ENCODE results near the gene CHCHD3. TPM values are rescaled to one million over a fixed set of nuclear protein-coding genes. Genes with fewer than 3 reads are reported as not detected.
"Not testable (repeated sequence)": the region's sequence is repeated elsewhere in the genome, so short reads cannot be mapped to it uniquely, and the experiment has no call there.

The CHCHD3 gene
- total RNA-seq, 1 donor from 2014 or later: 194 TPM

DNA sequence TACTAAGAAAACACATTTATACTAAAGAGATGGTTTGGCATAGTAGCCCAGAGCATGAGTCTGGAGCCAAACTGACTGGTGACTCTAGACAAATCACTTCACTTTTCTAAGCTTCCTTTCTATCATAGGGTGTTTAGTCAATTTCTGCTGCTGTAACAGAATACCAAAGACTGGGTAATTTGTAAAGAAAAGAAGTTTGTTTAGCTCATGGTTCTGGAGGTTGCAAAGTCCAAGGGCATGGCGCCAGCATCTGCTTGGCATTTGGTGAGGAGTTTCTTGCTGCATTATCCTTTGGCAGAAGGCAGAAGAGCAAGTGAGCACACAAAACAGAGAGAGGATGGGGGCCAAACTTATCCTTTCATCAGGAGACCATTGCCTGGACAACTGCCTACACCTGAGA, 146.3 kb downstream of the CHCHD3 start:
- DNase-seq (no peak), ATAC-seq (ENCODE audit: poor library complexity) (no peak)
- intact Hi-C loops (cut with DNase I): no loop called here

DNA sequence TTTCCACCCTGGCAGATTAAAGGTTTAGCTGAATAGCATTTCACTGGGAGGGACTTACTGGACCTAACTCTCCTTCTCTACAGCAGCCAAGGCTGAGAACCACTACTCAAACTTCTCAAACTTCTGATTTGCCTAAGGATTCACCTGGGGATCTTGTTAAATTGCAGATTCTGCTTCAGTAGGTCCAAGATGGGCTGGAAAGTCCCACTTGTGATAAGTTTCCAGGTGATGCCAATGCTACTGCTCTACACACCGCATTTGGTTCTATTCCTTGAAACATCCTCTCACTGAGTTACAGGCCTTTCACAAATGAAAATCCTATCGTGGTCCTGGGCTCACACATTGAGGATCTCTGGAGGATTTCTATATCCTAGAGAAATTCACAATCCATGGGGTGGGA, 147.9 kb downstream of the CHCHD3 start:
- ATAC-seq (ENCODE audit: poor library complexity): no peak
- intact Hi-C loops (cut with DNase I): no loop called here
- no peak for DNase-seq

DNA sequence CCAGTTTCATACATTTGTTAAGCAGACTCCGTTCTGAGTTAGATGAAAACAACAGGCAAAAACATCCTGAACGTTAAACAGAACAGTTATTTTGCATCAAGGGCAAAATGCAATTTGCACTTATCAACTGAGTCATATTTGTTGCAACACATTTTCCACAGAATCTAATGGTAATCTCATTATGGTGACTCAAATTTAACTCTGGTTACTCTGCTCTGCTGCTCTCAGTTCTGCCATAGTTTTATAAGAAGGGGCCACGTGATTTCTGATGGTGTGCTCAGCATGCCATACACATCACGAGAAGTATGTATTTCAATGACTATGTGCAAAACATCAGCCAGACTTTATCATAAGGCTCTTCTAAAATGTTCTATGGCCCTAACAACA, 148.8 kb downstream of the CHCHD3 start:
- peak; percentile 18 for ATAC-seq (ENCODE audit: poor library complexity)
- no peak for DNase-seq
- intact Hi-C loops (cut with DNase I): no loop called here

DNA sequence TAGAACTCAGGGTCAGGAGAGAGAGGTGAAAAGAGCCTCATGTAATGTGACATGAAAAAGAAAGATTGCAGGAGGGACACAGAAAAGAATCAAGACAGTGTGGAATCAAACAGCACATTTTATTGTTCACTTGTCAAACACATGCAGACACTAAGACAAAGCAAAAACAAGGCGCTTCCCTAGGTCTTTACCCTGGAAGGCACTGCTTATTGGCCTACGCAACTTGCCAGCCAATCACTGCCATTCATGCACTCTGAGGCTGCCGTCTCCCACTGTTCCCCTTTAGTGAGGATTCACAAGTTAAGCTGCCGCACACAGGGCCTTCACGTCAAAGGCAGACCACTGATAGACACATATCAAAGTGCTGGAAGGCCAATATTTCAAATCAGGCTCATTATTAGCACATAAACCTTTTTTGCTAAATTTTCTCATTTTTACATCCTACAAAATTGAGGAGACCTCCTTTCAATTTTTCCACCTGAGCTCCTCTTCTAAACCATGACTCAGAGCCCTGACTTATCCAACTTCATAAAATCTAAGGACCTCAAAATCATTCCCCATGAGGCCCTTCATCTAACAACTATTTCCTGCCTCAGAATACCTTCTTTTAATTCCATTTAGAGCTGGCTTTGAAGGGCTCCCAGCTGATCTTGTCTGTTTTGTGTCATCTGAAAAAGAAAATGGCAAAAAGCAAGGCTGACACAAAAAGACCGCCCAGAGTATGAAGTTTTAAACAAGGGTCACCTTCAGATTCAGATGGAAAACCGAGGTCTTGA, 149.4 kb downstream of the CHCHD3 start:
- DNase-seq: no peak
- intact Hi-C loops (cut with DNase I): no loop called here
- ATAC-seq (ENCODE audit: poor library complexity): no peak

DNA sequence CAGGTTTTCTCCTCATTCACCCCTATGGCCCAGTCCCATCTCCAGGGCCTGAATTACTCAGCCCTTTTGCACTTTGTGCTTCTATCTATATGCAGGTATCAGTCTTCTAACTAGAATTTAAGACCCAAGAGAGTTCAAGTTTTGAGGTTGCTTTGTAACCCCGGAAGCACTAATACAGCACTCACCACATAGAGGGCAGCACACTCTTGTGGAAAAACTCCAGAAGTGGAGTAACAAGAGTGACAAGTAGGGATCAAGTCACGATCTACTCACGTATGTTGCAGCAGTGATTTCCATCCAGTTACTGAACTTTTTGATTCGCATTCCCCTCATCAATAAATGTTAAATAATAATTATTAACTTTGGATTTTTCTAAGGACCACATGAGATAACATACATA, 151.0 kb downstream of the CHCHD3 start:
- intact Hi-C loops (cut with DNase I): no loop called here
- no peak for ATAC-seq (ENCODE audit: poor library complexity)
- no peak for DNase-seq

DNA sequence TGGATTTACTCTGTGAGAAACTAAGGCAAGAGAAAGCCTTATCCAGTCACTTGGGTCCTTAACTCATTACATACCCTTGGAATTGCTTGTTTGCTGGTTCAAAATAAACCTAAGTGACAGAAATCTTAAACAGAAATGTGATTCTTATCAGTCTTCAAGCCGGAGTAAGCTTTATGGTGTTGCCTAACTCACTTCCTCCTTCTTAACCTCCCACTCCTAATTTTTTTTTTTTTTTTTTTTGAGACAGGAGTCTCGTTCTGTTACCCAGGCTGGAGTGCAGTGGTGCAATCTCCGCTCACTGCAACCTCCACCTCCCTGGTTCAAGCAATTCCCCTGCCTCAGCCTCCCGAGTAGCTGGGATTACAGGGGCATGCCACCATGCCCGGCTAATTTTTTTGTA, 151.9 kb downstream of the CHCHD3 start:
- ATAC-seq (ENCODE audit: poor library complexity); DNase-seq; intact Hi-C loops (cut with DNase I): not testable (repeated sequence)

DNA sequence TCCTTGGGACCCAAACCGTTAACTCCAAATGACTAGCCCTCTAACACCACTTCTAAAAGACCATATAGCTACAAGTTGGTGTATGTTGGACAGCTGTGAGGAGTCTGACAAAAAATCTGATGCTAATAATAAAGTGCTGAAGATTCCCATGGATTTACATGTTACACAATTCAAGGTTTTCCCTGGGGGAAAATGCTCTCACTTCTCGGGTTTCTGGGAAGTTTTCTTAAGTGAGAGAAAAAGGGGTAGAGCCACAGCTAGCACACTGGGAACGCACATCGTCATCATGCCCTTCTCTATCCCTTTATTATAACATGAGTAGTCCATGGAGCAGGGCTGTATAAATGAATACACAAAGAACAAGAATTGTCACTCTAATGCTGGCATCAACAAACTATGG, 162.1 kb downstream of the CHCHD3 start:
- intact Hi-C loops (cut with DNase I): no loop called here
- DNase-seq (no peak), ATAC-seq (ENCODE audit: poor library complexity) (no peak)

DNA sequence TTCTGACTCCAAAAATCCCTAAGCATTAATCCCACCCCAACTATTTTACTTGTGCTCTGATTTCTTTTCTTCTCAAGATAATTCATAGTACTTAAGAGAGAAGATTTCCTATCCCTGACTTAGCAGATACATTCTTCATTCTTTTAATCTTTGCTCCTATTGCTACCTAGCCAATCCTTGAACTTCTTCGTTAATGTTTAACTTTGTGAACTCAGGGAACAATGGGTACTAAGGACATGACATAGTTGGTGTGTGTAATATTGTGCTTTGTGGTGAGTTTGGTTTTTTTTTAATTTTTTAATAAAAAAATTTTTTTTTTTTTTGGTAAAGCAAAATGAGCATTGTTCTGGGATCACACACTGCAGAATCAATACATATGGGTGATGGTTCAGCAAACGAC, 166.2 kb downstream of the CHCHD3 start:
- no peak for DNase-seq
- no peak for ATAC-seq (ENCODE audit: poor library complexity)
- intact Hi-C loops (cut with DNase I): no loop called here

DNA sequence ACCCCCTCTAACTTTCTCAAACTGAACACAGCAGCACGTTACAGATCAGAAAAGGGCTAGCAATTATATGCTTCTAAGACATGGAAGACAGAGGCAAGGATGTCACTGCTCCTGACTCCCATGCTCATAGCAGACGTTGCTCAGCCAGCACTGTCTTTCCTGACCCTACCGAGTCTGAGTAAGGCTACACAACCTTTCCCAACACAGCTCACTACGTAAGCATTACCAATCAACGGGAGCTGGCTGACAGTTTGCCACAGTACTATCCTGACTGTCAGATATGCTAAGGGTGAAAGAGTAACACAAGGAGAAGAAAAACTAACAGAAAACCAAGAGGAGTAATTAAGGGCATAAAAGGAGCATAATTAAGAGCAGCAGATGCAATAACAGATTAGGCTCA, 171.2 kb downstream of the CHCHD3 start:
- ATAC-seq (ENCODE audit: poor library complexity) (peak; percentile 66), DNase-seq (no peak)
- intact Hi-C loops (cut with DNase I): no loop called here

DNA sequence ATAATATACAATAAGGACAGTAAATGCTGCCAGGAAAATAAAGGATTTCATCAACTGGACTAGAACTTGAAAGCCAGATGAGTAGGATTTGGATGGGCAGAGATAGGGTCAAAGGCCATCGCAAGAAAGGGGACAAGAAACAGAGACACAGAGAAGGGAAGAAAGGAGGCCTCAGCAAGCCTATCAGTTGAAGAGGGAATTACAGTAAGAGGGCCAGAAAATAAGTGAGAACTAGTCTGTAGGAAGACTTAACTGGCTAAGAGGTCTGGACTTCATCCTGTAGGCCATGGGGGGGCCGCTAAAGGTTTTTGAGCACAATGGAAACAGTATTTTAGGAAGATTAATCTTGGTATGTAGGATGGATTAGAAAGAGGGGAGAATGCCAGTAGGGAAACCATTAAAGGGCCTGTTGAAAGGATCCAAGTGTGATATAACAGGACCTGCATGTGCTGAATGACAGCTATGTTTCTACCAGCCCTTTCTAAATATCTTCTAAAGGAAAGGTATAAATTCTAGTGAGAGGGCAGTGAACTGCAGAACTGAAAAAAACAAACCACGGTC, 174.4 kb downstream of the CHCHD3 start:
- no peak for DNase-seq
- ATAC-seq (ENCODE audit: poor library complexity): peak; percentile 46
- intact Hi-C loops (cut with DNase I): no loop called here

DNA sequence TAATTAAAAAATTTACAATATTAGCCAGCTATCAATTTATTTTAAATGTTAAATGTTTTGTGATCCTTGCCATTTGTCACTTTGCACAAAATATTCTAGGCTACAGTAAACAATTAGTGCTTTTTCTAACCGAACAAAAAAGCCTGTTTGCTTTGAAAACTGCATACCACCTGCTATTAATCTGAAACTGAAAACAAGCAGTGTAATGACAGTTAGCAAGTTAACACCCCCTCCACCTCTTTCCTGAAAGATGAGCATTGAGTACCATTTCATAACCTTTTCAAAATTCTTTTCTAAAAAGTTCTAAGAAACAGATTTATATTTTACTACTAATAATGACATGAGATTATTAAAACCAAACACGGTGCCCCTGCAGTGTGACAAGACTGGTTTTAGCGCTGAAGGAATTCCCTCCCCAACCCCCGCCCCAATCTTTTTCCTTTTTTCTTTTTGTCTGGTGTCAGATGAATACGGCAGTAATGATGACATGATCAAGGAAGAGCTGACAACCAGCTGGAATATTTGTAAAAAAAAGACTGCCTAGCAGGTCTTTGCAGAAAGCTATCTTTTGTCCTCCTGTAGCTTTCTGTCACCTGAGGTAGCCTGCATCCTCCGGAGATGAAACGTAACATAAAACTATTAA, 175.6 kb downstream of the CHCHD3 start:
- no peak for ATAC-seq (ENCODE audit: poor library complexity)
- DNase-seq: no peak
- intact Hi-C loops (cut with DNase I): no loop called here

DNA sequence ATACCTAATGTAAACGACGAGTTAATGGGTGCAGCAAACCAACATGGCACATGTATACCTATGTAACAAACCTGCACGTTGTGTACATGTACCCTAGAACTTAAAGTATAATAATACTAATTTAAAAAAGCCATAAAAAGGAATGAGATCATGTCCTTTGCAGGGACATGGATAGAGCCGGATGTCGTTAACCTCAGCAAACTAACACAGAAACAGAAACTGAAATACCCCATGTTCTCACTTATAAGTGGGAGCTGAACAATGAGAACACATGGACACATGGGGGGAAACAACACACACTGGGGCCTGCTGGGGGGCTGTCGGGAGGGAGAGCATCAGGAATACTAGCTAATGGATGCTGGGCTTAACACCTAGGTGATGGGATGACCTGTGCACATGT, 176.8 kb downstream of the CHCHD3 start:
- intact Hi-C loops (cut with DNase I); DNase-seq; ATAC-seq (ENCODE audit: poor library complexity): not testable (repeated sequence)

DNA sequence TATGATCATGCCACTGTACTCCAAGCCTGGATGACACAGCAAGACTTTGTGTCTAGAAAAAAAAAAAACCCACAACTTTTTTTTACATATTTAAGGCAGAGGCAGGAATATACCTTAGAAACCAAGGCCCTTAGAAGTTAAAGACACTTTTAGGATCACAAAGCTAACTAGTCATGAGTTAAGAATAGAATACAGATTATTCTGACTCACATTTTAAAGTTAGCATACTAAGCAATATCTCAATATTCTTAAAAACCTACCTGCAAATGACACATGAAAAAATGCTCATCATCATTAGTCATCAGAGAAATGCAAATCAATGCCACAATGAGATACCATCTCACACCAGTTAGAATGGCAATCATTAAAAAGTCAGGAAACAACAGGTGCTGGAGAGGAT, 177.7 kb downstream of the CHCHD3 start:
- intact Hi-C loops (cut with DNase I): no loop called here
- DNase-seq: no peak
- ATAC-seq (ENCODE audit: poor library complexity): no peak

DNA sequence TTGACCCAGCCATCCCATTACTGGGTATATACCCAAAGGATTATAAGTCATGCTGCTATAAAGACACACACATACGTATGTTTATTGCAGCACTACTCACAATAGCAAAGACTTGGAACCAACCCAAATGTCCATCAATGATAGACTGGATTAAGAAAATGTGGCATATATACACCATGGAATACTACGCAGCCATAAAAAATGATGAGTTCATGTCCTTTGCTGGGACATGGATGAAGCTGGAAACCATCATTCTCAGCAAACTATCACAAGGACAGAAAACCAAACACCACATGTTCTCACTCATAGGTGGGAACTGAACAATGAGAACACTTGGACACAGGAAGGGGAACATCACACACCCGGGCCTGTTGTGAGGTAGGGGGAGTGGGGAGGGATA, 179.6 kb downstream of the CHCHD3 start:
- intact Hi-C loops (cut with DNase I); ATAC-seq (ENCODE audit: poor library complexity); DNase-seq: not testable (repeated sequence)

DNA sequence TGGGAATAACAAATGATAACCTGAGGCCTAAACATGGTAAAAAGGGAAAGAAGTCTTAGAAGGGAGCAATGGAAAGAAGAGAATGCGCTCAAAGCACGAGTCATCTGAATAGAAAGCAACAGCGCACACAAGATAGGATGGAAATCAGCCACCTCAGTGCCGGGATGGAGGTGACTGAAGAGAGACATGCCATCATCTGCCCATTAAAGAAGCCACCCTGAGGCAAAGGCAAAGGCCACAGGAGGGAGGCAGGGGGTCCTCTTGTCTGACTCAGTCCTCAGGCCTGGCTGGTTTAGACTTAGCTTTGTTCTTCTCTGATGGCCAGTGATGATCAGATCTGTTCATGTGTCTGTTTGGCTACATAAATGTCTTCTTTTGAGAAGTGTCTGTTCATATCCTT, 180.6 kb downstream of the CHCHD3 start:
- DNase-seq (no peak), ATAC-seq (ENCODE audit: poor library complexity) (no peak)
- intact Hi-C loops (cut with DNase I): no loop called here

DNA sequence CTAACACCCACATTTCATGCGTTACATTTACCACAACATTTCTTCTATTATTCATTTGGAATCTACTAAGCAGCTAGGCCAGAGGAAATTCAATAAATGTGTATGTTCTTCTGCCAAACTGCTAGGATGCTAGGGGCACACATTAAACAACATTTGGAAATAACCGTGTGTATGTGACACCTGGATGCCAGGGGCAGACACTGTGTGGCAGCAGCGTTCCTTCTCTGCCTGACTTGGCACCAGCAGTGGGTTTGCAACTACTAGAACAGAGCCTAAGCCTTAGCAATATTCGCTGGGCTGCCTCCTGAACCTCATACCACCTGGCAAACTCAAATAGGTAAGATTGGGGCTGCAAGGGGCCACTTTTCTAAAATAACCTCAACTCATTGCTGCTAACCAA, 182.1 kb downstream of the CHCHD3 start:
- no peak for DNase-seq
- no peak for ATAC-seq (ENCODE audit: poor library complexity)
- intact Hi-C loops (cut with DNase I): no loop called here

DNA sequence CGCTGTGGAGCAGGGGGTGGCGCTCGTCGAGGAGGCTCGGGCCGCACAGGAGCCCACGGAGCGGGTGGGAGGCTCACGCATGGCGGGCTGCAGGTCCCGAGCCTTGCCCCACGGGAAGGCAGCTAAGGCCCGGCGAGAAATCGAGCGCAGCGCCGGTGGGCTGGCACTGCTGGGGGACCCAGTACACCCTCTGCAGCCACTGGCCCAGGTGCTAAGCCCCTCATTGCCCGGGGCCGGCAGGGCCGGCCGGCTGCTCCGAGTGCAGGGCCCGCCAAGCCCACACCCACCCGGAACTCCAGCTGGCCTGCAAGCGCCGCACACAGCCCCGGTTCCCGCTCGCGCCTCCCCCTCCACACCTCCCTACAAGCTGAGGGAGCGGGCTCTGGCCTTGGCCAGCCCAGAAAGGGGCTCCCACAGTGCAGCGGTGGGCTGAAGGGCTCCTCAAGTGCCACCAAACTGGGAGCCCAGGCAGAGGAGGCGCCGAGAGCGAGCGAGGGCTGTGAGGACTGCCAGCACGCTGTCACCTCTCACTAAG, 183.2 kb downstream of the CHCHD3 start:
- ATAC-seq (ENCODE audit: poor library complexity); intact Hi-C loops (cut with DNase I); DNase-seq: not testable (repeated sequence)

DNA sequence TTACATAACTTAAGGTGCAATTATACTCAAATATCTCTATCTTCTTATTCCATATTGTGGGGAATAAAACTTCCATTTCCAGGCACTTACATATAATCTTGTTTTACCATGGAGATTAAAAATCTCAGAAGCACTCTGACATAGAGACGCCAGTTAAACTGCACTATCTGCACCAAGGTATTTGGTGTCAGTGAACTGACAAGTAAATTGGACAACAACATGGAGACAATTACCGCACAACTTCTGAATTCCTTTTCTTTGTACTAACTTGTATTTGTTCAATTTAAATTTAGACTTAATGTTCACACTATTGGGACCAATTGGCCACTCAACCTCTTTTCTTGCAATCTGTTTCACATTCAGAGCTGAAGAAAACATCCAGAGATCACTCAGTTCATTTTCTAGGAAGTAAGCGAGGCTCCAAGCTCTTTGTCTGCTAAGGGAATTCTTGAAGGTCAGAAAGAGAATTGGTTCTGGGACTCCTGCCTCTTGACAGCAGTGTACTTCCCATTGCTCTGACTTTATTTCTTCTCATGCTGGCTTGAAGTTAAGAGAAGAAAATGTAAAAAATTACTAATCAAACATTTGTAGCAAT, 184.7 kb downstream of the CHCHD3 start:
- intact Hi-C loops (cut with DNase I): no loop called here

DNA sequence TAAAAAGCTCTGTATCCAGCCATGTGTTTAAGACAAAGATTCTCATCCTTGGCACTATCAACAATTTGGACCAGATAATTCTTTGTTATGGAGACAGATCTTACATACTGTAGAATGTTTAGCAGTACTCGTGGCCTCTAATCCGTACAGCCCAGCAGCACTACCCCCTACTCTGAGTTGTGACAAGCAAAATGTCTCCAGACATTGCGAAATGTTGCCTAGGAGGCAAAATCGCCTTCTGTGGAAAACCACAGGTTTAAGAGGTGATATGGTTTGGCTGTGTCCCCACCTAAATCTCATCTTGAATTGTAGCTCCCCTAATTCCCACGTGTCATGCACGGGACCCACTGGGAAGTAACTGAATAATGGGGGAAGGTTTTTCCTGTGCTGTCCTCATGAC, 186.7 kb downstream of the CHCHD3 start:
- DNase-seq: no peak
- ATAC-seq (ENCODE audit: poor library complexity): no peak
- intact Hi-C loops (cut with DNase I): no loop called here

More for the DNA sequence above, 184.7 kb downstream of the CHCHD3 start:
- ATAC-seq (ENCODE audit: poor library complexity) (no peak), DNase-seq (no peak)

DNA sequence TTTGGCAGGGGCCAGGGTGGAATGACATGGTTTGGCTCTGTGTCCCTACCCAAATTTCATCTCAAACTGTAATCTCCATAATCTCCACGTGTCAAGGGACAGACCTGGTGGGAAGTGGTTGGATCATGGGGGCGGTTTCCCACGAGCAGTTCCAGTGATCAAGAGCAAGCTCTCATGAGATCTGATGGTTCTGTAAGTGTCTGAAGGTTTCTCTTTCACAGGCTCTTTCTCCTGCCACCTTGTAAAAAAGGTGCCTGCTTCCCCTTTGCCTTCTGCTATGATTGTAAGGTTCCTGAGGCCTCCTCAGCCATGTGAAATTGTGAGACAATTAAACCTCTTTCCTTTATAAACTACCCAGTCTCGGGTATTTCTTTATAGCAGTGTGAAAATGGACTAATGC, 188.3 kb downstream of the CHCHD3 start:
- intact Hi-C loops (cut with DNase I): no loop called here
- no peak for ATAC-seq (ENCODE audit: poor library complexity)
- DNase-seq: no peak
